Tibial artery (tissue), 4 donors: Measurements from ENCODE around the gene BARX1.

Experiments used
- DNase-seq, 2 donors: peaks; one replicate each; pipeline ENCODE4 v3.0.0-alpha.2; 2019
- H3K27ac ChIP-seq, 2 donors: fragments of 200-600 bp; sonication (generic) in 1 of 2; 1 replicate in 1 of 2; 2 replicates in 1 of 2; pipeline ENCODE4 v1.5.1; 2018 to 2019; ENCODE audit warnings: mild to moderate bottlenecking in 1 of 2
- H3K27me3 ChIP-seq, 2 donors: fragments of 200-600 bp; sonication (generic) in 1 of 2; one replicate each; pipeline versions ENCODE4 v1.5.1 to v1.6.0; 2016 to 2019
- H3K36me3 ChIP-seq, 3 donors: fragments of 200-600 bp; sonication (generic) in 2 of 3; one replicate each; pipeline ENCODE4 v1.5.1; 2016 to 2019; ENCODE audit warnings: mild to moderate bottlenecking in 2 of 3
- H3K4me1 ChIP-seq, 4 donors: fragments of 200-600 bp; sonication (generic) in 2 of 4; 1 replicate in 3 of 4; 2 replicates in 1 of 4; pipeline ENCODE4 v1.5.1; 2016 to 2019
- H3K4me3 ChIP-seq, 2 donors: fragments of 200-600 bp; sonication (generic) in 1 of 2; 1 replicate in 1 of 2; 2 replicates in 1 of 2; pipeline ENCODE4 v1.5.1; 2018 to 2019; ENCODE audit warnings: mild to moderate bottlenecking in 2 of 2
- H3K9me3 ChIP-seq, 3 donors: fragments of 200-600 bp; sonication (generic) in 1 of 3; one replicate each; pipeline ENCODE4 v1.5.1; 2016 to 2019
- CTCF ChIP-seq, 2 experiments: fragments of 200-600 bp in 1 of 2; fragments of 450-650 bp in 1 of 2; IDR thresholded peaks; one replicate each; pipeline ENCODE4 v1.5.1; 2017 to 2019; ENCODE audit warnings: antibody characterized with exemption in 2 of 2, mild to moderate bottlenecking in 1 of 2, moderate library complexity in 1 of 2
- intact Hi-C: fragments of 100-400 bp; cut with DNase I; formaldehyde crosslinking; loops from one replicate; pipeline ENCODE4 v1.15.0; 2023; ENCODE audit warnings: low total_unique reads

Gene BARX1

GRCh38 chr9:93917121-93917853 is 37.9 kb downstream of the BARX1 start:
- no peak overlapping the region for H3K27ac ChIP-seq
- intact Hi-C loops, result no loop called here
- no peaks in the 10 kb centered on the region for H3K4me1 ChIP-seq
- H3K27me3 ChIP-seq, result peaks cover 0 to 19% of the 10 kb centered on the region in 2 donors
- H3K4me3 ChIP-seq, result no peak overlapping the region
- DNase-seq, result no peak
- H3K36me3 ChIP-seq, result no peaks in the 10 kb centered on the region
- TF ChIP-seq CTCF (IDR thresholded peaks at IDR 0.05), result no peak
- H3K9me3 ChIP-seq, result no peaks in the 10 kb centered on the region

GRCh38 chr9:93916358-93916757 is 38.8 kb downstream of the BARX1 start:
- no peak for DNase-seq
- Histone ChIP-seq H3K27ac (no peak overlapping the region), H3K36me3 (no peaks in the 10 kb centered on the region), H3K9me3 (no peaks in the 10 kb centered on the region), H3K27me3 (peaks cover 0 to 20% of the 10 kb centered on the region in 2 donors), H3K4me1 (no peaks in the 10 kb centered on the region), H3K4me3 (no peak overlapping the region)
- TF ChIP-seq CTCF (IDR thresholded peaks at IDR 0.05), result no peak
- intact Hi-C loops, result no loop called here

GRCh38 chr9:93911801-93912554 is 43.2 kb downstream of the BARX1 start:
- TF ChIP-seq CTCF (IDR thresholded peaks at IDR 0.05), result no peak
- intact Hi-C loops, result no loop called here
- no peaks in the 10 kb centered on the region for H3K9me3 ChIP-seq
- no peak overlapping the region for H3K27ac ChIP-seq
- no peak overlapping the region for H3K4me3 ChIP-seq
- no peaks in the 10 kb centered on the region for H3K36me3 ChIP-seq
- H3K4me1 ChIP-seq, result no peaks in the 10 kb centered on the region
- peaks cover 0 to 27% of the 10 kb centered on the region in 2 donors for H3K27me3 ChIP-seq
- DNase-seq, result no peak

GRCh38 chr9:93911136-93911745 is 43.9 kb downstream of the BARX1 start:
- Histone ChIP-seq H3K27me3 (peaks cover 0 to 27% of the 10 kb centered on the region in 2 donors), H3K9me3 (no peaks in the 10 kb centered on the region), H3K4me3 (no peak overlapping the region), H3K4me1 (no peaks in the 10 kb centered on the region), H3K27ac (no peak overlapping the region), H3K36me3 (no peaks in the 10 kb centered on the region)
- intact Hi-C loops, result no loop called here
- no peak for TF ChIP-seq CTCF (IDR thresholded peaks at IDR 0.05)
- DNase-seq, result no peak

GRCh38 chr9:93910598-93910997 is 44.6 kb downstream of the BARX1 start:
- Histone ChIP-seq H3K4me1 (no peaks in the 10 kb centered on the region), H3K27ac (no peak overlapping the region), H3K4me3 (no peak overlapping the region), H3K9me3 (no peaks in the 10 kb centered on the region), H3K27me3 (peaks cover 0 to 27% of the 10 kb centered on the region in 2 donors), H3K36me3 (no peaks in the 10 kb centered on the region)
- TF ChIP-seq CTCF (IDR thresholded peaks at IDR 0.05), result no peak
- intact Hi-C loops, result no loop called here
- no peak for DNase-seq
